ENCODE results near the gene CCNG2. TPM values are rescaled to one million over a fixed set of nuclear protein-coding genes. Genes with fewer than 3 reads are reported as not detected.
A peak's percentile ranks its signal among the peaks of the same experiment; 100 is the strongest.

CCNG2 gene
- total RNA-seq, 4 donors from 2014 or later: 21.0 to 36.7 (median 27.9) TPM

DNA sequence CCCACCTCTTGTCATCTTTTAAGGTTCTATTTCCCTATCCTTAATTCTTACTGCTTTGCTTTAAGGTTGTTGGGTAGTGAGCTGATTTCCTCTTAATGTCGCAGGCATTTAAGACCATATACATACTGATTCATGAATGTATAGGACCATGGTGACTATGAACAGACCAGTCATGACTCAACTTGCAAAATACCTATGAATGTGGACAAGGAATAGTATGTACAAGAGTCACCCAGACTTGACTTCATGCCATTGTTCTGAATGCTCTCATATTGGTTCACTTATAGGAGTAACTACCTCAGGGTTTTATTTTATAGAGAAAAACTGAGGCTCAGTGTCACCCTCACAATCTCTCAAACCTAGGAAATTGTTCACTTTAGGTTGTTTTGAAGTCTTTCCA is 44.3 kb downstream of the CCNG2 start:
- no peak for DNase-seq (ENCODE audit: low spot score in 2 of 2)
- TF ChIP-seq EP300 (IDR thresholded peaks at IDR 0.05) (no peak), POLR2A (IDR thresholded peaks at IDR 0.05) (no peak)
- TF ChIP-seq, protein P1, sequence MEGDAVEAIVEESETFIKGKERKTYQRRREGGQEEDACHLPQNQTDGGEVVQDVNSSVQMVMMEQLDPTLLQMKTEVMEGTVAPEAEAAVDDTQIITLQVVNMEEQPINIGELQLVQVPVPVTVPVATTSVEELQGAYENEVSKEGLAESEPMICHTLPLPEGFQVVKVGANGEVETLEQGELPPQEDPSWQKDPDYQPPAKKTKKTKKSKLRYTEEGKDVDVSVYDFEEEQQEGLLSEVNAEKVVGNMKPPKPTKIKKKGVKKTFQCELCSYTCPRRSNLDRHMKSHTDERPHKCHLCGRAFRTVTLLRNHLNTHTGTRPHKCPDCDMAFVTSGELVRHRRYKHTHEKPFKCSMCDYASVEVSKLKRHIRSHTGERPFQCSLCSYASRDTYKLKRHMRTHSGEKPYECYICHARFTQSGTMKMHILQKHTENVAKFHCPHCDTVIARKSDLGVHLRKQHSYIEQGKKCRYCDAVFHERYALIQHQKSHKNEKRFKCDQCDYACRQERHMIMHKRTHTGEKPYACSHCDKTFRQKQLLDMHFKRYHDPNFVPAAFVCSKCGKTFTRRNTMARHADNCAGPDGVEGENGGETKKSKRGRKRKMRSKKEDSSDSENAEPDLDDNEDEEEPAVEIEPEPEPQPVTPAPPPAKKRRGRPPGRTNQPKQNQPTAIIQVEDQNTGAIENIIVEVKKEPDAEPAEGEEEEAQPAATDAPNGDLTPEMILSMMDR (IDR thresholded peaks at IDR 0.05): no peak
- WGBS, 2 donors: 100% methylated on average over 1 of the region's 1 CpG
- Histone ChIP-seq H3K9me3 (no peaks in the 10 kb centered on the region), H3K27ac (no peak overlapping the region), H3K4me1 (no peaks in the 10 kb centered on the region), H3K4me3 (no peak overlapping the region), H3K27me3 (no peaks in the 10 kb centered on the region), H3K36me3 (no peaks in the 10 kb centered on the region)

DNA sequence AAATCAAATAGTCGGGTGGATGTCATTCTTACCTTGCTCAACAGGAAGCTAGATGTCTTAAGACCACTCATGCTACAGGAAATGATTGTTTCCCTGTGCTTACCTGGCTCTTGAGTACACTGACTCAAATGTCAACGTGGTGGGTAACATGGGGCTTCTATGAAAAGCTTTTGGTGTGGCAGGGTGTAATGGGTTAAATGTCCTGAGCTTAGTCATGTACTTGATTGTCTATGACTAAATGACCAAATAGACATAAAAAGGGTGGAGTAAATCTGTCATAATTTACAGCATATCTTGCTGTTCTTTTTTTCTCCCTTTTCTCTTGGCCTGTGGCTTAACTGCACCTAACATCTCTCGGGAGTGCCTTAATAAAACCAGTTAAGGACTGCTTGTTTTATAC is 44.9 kb downstream of the CCNG2 start:
- Histone ChIP-seq H3K27ac (no peak overlapping the region), H3K9me3 (no peaks in the 10 kb centered on the region), H3K27me3 (no peaks in the 10 kb centered on the region), H3K4me1 (no peaks in the 10 kb centered on the region), H3K4me3 (no peak overlapping the region), H3K36me3 (no peaks in the 10 kb centered on the region)
- WGBS, 2 donors: 84 to 89% methylated on average over 3 of the region's 3 CpGs
- no peak for DNase-seq (ENCODE audit: low spot score in 2 of 2)
- TF ChIP-seq POLR2A (IDR thresholded peaks at IDR 0.05): no peak
- TF ChIP-seq, protein P1 (IDR thresholded peaks at IDR 0.05): no peak
- no peak for TF ChIP-seq EP300 (IDR thresholded peaks at IDR 0.05)

DNA sequence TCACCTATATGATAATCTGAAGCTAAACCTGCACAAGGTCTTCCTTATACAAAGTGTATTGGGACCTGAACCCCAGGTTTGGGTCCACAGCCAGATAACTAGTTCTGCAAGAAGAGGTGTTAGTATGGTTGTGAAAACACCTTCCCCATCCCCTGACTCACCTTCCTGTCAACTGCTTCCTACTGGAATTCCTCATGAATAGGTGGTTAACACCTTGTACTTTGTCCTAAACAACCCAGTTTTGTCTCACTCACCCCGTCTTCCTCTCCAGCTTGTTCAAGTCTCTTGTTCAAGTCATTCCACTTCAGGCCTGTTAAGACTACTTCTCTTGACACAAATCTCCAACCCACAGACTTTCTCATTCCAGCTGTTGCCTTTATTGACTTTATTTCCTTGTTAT is 45.5 kb downstream of the CCNG2 start:
- no peak for DNase-seq (ENCODE audit: low spot score in 2 of 2)
- H3K9me3 ChIP-seq: no peaks in the 10 kb centered on the region
- WGBS, 2 donors: 88 to 97% methylated on average over 1 of the region's 1 CpG
- no peak overlapping the region for H3K27ac ChIP-seq
- H3K27me3 ChIP-seq: no peaks in the 10 kb centered on the region
- no peak overlapping the region for H3K4me3 ChIP-seq
- H3K4me1 ChIP-seq: no peaks in the 10 kb centered on the region
- no peaks in the 10 kb centered on the region for H3K36me3 ChIP-seq
- TF ChIP-seq EP300 (IDR thresholded peaks at IDR 0.05) (no peak), POLR2A (IDR thresholded peaks at IDR 0.05) (no peak)
- TF ChIP-seq, protein P1 (IDR thresholded peaks at IDR 0.05): no peak

DNA sequence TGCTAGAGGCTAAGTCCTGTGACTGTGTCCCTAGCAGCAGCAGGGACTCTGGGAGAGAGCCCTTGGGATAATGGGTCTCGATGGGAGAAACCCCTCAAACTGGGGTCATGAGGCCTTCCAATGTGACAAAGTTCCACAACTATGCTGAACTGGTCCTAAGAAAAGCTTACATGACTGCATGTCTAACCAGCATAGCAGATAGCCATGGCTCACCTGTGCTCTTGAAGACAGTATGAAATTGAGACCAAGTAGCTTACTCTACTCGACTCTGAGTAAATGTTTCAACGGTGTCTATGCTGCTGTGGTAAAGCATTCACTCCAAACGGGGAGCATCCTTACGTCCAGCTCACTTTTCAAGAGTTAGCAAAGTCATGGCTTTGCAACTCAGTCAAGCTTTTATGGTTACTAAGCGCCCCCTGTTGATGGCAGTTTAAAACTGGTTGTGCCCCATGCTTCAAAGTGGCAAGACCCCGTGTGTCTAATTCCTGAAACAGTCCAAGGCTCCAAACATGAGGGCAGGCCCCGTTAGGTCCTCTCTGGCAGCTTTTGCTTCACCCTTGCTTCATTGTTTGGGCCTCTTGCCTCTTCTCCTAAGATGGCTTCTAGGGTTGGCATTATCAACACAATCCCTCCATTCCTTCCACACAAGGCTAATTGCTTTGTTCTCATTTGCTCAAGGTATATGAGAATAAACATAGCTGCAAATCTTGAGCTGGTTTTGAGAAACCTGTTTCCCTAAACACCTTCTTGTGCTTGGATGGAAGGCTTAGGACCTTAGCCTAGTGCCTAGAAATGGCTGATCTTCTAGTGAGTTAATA is 46.6 kb downstream of the CCNG2 start:
- DNase-seq (ENCODE audit: low spot score in 2 of 2): peak; percentile 32 to 69
- Histone ChIP-seq H3K4me3 (no peak overlapping the region), H3K9me3 (no peaks in the 10 kb centered on the region), H3K4me1 (no peaks in the 10 kb centered on the region), H3K27me3 (no peaks in the 10 kb centered on the region), H3K36me3 (no peaks in the 10 kb centered on the region), H3K27ac (no peak overlapping the region)
- WGBS, 2 donors: 12 to 13% methylated on average over 8 of the region's 8 CpGs
- TF ChIP-seq, protein P1 (IDR thresholded peaks at IDR 0.05): peak; percentile 54 to 83 (median 74)
- TF ChIP-seq POLR2A (IDR thresholded peaks at IDR 0.05): no peak

DNA sequence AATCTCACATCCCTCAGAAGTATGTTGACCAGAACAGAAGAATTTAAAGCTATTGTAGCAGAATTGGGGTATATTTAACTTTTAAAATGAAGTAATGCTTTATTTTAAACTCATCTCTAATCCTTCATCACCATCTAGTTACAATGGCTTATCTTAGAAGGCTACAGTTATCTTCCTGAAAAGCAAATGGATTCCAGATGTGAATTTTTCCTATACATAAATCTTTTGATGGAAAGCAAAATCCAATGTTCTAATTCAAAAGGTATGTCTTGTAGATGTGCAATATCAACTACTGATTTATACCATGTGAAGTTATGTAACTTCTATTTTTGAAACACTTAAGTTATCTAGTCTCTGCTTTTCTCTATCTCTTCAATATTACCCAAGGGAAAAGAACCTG is 47.6 kb downstream of the CCNG2 start:
- H3K27me3 ChIP-seq: no peaks in the 10 kb centered on the region
- H3K9me3 ChIP-seq: no peaks in the 10 kb centered on the region
- no peaks in the 10 kb centered on the region for H3K4me1 ChIP-seq
- DNase-seq (ENCODE audit: low spot score in 2 of 2): no peak
- no peak overlapping the region for H3K27ac ChIP-seq
- no peaks in the 10 kb centered on the region for H3K36me3 ChIP-seq
- H3K4me3 ChIP-seq: no peak overlapping the region
- TF ChIP-seq EP300 (IDR thresholded peaks at IDR 0.05) (no peak), POLR2A (IDR thresholded peaks at IDR 0.05) (no peak)

Measured in tibial nerve (tissue), 4 donors.